ENCODE measurements around the gene NLRC4.

- TF ChIP-seq MYC (IDR thresholded peaks at IDR 0.05; ENCODE audit: insufficient read depth, insufficient read length, insufficient replicate concordance, low read length, severe bottlenecking) (no peak), CTCF (IDR thresholded peaks at IDR 0.05 in 2 of 3, conservative IDR thresholded peaks at IDR 0.05 in 1 of 3; ENCODE audit: control insufficient read depth in 2 of 3, extremely low read depth in 1 of 3, insufficient read depth in 1 of 3, low read depth in 3 of 3, low read length in 3 of 3) (no peak), CREB1 (IDR thresholded peaks at IDR 0.05; ENCODE audit: low read depth) (no peak), POU2F2 (IDR thresholded peaks at IDR 0.05; ENCODE audit: borderline replicate concordance, low read depth, low read length) (no peak), EZH2 (IDR thresholded peaks at IDR 0.05; ENCODE audit: borderline replicate concordance, control insufficient read depth, low read depth, low read length) (no peak), ZBTB11 (CRISPR knock-in tag; IDR thresholded peaks at IDR 0.05) (no peak), BACH1 (IDR thresholded peaks at IDR 0.05; ENCODE audit: borderline replicate concordance) (no peak), MYB (IDR thresholded peaks at IDR 0.05; ENCODE audit: borderline replicate concordance, low read depth, low read length) (no peak), BHLHE40 (IDR thresholded peaks at IDR 0.05; ENCODE audit: borderline replicate concordance in 1 of 2, low read depth in 2 of 2, low read length in 1 of 2) (no peak), RAD21 (IDR thresholded peaks at IDR 0.05; ENCODE audit: insufficient read depth, low read depth, low read length) (no peak), RCOR1 (conservative IDR thresholded peaks at IDR 0.05; ENCODE audit: low read depth, low read length) (no peak), USF2 (IDR thresholded peaks at IDR 0.05; ENCODE audit: borderline replicate concordance, low read depth, low read length) (no peak), EP300 (IDR thresholded peaks at IDR 0.05; ENCODE audit: borderline replicate concordance in 1 of 2, control insufficient read depth in 1 of 2, low read depth in 2 of 2, low read length in 2 of 2) (no peak), ZNF24 (IDR thresholded peaks at IDR 0.05) (no peak)
Observed at GRCh38 chr2:32237996-32238395, 26.7 kb downstream of the NLRC4 start.
